HG03521 (cell line): ENCODE data around the gene ZNF76.

Experiments used
- ATAC-seq: cut with Tn5 transposase; IDR thresholded peaks from one replicate; pipeline ENCODE4 v1.9.1; 2021; ENCODE audit warnings: mild to moderate bottlenecking, moderate library complexity; ENCODE audit not compliant: unreplicated experiment

ZNF76 gene

GRCh38 chr6:35265523-35265922 is 6.0 kb downstream of the ZNF76 start:
- no peak for ATAC-seq

GRCh38 chr6:35267446-35267845 is 7.9 kb downstream of the ZNF76 start:
- ATAC-seq = no peak

- no peak for ATAC-seq
Observed at GRCh38 chr6:35267897-35268296, 8.4 kb downstream of the ZNF76 start.

GRCh38 chr6:35272005-35272404 is 12.5 kb downstream of the ZNF76 start:
- ATAC-seq = no peak

GRCh38 chr6:35273822-35274559 is 14.5 kb downstream of the ZNF76 start:
- ATAC-seq = no peak

- ATAC-seq = no peak
Observed at GRCh38 chr6:35275744-35276260, 16.3 kb downstream of the ZNF76 start.

GRCh38 chr6:35278708-35279107 is 19.2 kb downstream of the ZNF76 start:
- ATAC-seq = no peak

GRCh38 chr6:35280903-35281302 is 21.4 kb downstream of the ZNF76 start:
- no peak for ATAC-seq

- ATAC-seq = no peak
Observed at GRCh38 chr6:35282472-35282871, 22.9 kb downstream of the ZNF76 start.

GRCh38 chr6:35283361-35283760 is 23.8 kb downstream of the ZNF76 start:
- ATAC-seq = no peak

- ATAC-seq = no peak
Observed at GRCh38 chr6:35287671-35288396, 28.3 kb downstream of the ZNF76 start.

- ATAC-seq = no peak
Observed at GRCh38 chr6:35288834-35289233, 29.3 kb downstream of the ZNF76 start.

- no peak for ATAC-seq
Observed at GRCh38 chr6:35291491-35291890, 32.0 kb downstream of the ZNF76 start.

- no peak for ATAC-seq
Observed at GRCh38 chr6:35292494-35292893, 33.0 kb downstream of the ZNF76 start.

GRCh38 chr6:35293681-35294080 is 34.1 kb downstream of the ZNF76 start:
- no peak for ATAC-seq

GRCh38 chr6:35294308-35294945 is 34.9 kb downstream of the ZNF76 start:
- no peak for ATAC-seq

GRCh38 chr6:35295036-35295435 is 35.5 kb downstream of the ZNF76 start:
- ATAC-seq = no peak

- ATAC-seq = no peak
Observed at GRCh38 chr6:35295521-35296315, 36.2 kb downstream of the ZNF76 start.

GRCh38 chr6:35296931-35297600 is 37.5 kb downstream of the ZNF76 start:
- peak; percentile 13 for ATAC-seq
